Stimulated activated CD4-positive, alpha-beta T cell treated with anti-CD3 and anti-CD28 coated beads, Interleukin-1b, Interleukin-23, amount 100 ng/mL, for 4 hours (primary cell): Measurements from ENCODE around the gene AGMO.

Experiments used
- DNase-seq, 2 donors: peaks; one replicate each; pipeline ENCODE4 v3.0.0-alpha.2; 2020; ENCODE audit warnings: low read depth in 2 of 2

Gene AGMO

GRCh38 chr7:15503603-15504290 lies 58.1 kb downstream of the AGMO start:
- no peak for DNase-seq

GRCh38 chr7:15498465-15498864 lies 63.4 kb downstream of the AGMO start:
- no peak for DNase-seq

GRCh38 chr7:15495170-15495569 lies 66.6 kb downstream of the AGMO start:
- DNase-seq, result no peak

- no peak for DNase-seq
Observed at GRCh38 chr7:15494711-15495110, 67.1 kb downstream of the AGMO start.

GRCh38 chr7:15491361-15491760 lies 70.5 kb downstream of the AGMO start:
- no peak for DNase-seq

- no peak for DNase-seq
Observed at GRCh38 chr7:15490291-15490690, 71.5 kb downstream of the AGMO start.

GRCh38 chr7:15489861-15490260 lies 72.0 kb downstream of the AGMO start:
- DNase-seq, result no peak

GRCh38 chr7:15489383-15489782 lies 72.4 kb downstream of the AGMO start:
- no peak for DNase-seq

GRCh38 chr7:15488401-15488800 lies 73.4 kb downstream of the AGMO start:
- no peak for DNase-seq

GRCh38 chr7:15487896-15488295 lies 73.9 kb downstream of the AGMO start:
- no peak for DNase-seq

GRCh38 chr7:15485998-15486397 lies 75.8 kb downstream of the AGMO start:
- DNase-seq, result no peak

GRCh38 chr7:15485431-15485830 lies 76.4 kb downstream of the AGMO start:
- no peak for DNase-seq

GRCh38 chr7:15481132-15481531 lies 80.7 kb downstream of the AGMO start:
- DNase-seq, result no peak

GRCh38 chr7:15478401-15478800 lies 83.4 kb downstream of the AGMO start:
- DNase-seq, result no peak

GRCh38 chr7:15476531-15476918 lies 85.3 kb downstream of the AGMO start:
- DNase-seq, result no peak

GRCh38 chr7:15475808-15476530 lies 85.8 kb downstream of the AGMO start:
- DNase-seq, result no peak

GRCh38 chr7:15471669-15471950 lies 90.2 kb downstream of the AGMO start:
- DNase-seq, result no peak

- DNase-seq, result no peak
Observed at GRCh38 chr7:15470825-15471668, 90.8 kb downstream of the AGMO start.

GRCh38 chr7:15464667-15465121 lies 97.1 kb downstream of the AGMO start:
- DNase-seq, result no peak

GRCh38 chr7:15463801-15464666 lies 97.8 kb downstream of the AGMO start:
- no peak for DNase-seq

GRCh38 chr7:15462721-15463389 lies 99.0 kb downstream of the AGMO start:
- DNase-seq, result no peak
